Suppressor macrophage (primary cell): Measurements from ENCODE around the gene KRTAP25-1.
A peak's percentile ranks its signal among the peaks of the same experiment; 100 is the strongest.

ENCODE experiments used
- DNase-seq, 4 experiments: peaks; one replicate each; pipeline ENCODE4 v3.0.0-alpha.2; 2020 to 2022
- total RNA-seq, 17 experiments: gene quantifications; one replicate each; lab custom pipeline; 2026; ENCODE audit warnings: mixed read lengths in 6 of 17, inconsistent platforms in 3 of 17; lab: John Stamatoyannopoulos, UW

KRTAP25-1 gene
- total RNA-seq, result 0 to 0.11 (median 0) reads per million in 17 experiments

- no peak for DNase-seq
Measured at GRCh38 chr21:30289215-30289614, at the start of gene KRTAP25-1. Gene KRTAP25-1 (minus strand): TSS chr21:30289514. CDS start chr21:30289490, 24 bp downstream.

- no peak for DNase-seq
Measured at GRCh38 chr21:30338717-30339116, 49.4 kb upstream of the KRTAP25-1 start.

GRCh38 chr21:30337772-30338171 lies 48.5 kb upstream of the KRTAP25-1 start:
- no peak for DNase-seq

DNA sequence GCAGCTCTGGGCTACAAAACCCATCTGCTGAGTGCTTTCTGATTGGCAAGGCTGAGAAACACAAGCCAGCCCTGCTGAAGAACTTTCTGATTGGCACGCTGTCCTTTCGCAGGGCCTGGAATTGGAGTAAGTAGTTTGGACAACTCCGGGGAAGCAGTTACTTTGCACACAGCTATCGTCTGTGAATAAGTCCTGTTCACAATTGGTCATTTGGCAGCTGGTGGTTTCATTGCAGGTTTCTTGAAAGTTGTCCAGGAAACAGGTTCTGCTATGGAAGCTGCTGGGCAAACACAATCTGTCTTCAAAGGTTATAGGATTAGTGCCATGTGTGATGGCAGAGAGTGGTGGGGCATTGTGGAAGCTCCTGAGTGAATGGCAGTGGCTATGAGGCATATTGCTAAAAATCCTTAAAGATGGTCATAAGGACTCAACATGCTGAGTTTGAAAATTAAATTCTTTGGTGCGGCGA lies 48.0 kb upstream of the KRTAP25-1 start, which contains the start of gene KRTAP27-1:
KRTAP27-1 (minus strand) TSS at position 419 of the 469 bp plus-strand sequence; CDS start at position 393, 26 bp downstream.
- no peak for DNase-seq

DNA sequence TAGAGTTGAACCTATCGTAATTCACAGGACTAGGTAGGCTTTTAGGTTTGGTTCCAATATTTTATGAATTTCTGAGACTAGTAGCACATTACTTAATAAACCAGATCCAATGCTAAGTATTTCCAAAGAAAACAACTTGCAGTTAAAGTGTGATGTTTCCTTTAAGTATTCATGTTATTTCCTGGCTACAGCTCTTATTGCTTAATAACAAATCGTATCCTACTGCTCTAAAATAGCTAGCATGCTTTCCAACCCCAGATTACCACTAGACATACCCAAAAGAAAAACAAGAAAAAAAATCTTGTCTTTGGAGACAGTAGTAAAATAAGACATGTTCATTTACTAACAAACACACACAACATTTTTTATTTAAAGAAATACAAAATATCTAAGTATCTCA lies 47.3 kb upstream of the KRTAP25-1 start:
- no peak for DNase-seq

GRCh38 chr21:30333736-30334135 lies 44.4 kb upstream of the KRTAP25-1 start:
- no peak for DNase-seq

GRCh38 chr21:30332681-30333080 lies 43.4 kb upstream of the KRTAP25-1 start:
- DNase-seq, result no peak

DNA sequence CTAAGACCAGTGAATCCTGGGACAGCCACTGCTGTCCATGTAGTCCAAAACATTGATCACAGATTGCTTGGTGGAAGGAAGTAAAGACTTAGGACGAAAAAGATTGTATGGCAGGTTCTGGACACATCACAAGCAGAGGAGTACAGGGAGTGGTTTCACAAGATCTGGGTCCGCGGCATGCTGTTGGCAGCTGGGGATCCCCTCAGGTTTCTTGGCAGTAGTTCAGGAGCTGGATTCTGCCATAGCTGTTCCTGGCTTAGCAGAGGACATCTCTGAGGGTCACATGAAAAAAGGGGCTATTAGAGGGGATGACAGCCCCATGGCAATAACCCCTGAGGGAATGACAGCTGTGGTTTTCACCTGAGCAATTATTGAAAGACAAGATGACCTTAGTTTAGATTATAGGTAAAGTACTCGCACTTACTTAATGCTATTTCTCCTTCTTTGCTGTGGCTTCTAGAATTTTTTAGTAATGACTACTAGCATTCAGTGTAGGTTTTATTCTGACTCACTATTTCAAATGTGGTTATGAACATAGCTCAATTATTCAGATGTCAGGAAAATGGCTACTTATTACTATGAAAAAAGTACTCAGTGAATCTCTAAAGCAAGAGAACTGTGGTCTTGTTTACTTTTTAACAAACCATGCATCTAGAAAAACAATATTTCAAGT lies 40.0 kb upstream of the KRTAP25-1 start:
- no peak for DNase-seq

DNA sequence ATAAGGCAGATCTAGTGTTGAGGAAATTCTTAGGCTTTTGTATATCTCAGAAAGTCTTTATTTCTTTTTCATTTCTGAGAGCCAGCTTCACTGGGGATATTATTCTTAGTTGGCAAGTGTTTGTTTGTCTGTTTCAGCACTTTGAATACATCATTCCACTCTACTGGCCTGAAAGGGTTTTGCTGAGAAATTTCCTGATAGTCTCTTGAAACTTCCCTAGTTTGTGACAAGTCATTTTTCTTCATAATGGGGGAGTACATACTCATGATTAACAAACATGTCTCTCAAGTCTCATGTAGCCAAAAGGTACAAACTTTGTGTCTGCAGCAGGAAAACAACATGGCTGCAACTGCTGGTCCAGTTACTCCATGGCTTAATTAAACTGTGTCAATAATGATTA lies 37.1 kb upstream of the KRTAP25-1 start:
- DNase-seq, result no peak

GRCh38 chr21:30320215-30320614 lies 30.9 kb upstream of the KRTAP25-1 start, which contains the start of gene KRTAP26-1:
Gene KRTAP26-1 (minus strand): TSS chr21:30320315. CDS start chr21:30320035, 280 bp downstream.
- DNase-seq, result no peak

DNA sequence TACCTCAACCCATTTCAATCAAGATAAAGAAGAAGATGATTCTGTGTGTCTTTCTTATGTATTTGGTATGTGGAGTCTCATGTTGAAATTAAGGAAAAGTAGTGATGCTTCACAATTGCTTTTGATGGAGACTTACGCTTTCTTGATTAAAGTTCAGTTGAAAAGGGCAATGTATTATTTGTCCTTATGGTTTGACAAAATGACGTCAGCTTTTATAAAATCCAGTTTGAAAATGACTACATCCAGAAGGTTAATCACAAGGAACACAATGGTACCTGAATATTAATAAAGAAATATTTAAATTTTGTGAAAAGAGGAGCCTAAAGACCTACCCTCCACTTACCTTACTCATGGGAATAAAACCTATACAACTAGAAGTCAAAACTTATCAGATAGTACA lies 26.4 kb upstream of the KRTAP25-1 start:
- DNase-seq, result no peak

DNA sequence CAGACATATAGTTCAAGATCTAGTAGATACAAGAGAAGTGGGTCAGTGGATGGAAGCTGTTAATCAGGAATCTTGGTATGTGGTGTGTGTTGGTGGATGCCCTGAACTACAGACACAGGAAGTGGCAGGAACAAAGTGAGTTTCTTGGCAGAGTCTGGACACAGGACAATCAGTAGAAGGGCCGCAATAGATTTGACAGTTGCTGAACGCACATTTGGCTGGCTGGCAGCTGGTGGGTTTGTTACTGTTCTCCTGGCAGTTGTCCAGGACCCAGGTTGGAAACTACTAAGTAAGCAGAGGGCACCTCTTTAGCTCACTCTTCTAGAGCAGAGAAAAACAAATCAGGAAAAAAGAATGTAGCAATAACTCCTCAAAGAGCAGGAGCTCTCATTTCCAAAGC lies 17.6 kb upstream of the KRTAP25-1 start:
- DNase-seq, result no peak

- DNase-seq, result no peak
Measured at GRCh38 chr21:30305136-30305535, 15.8 kb upstream of the KRTAP25-1 start.

GRCh38 chr21:30282850-30283249 lies 6.5 kb downstream of the KRTAP25-1 start, which contains the start of gene KRTAP24-1:
Gene KRTAP24-1 (minus strand): TSS chr21:30282950. CDS start chr21:30282932, 18 bp downstream.
- no peak for DNase-seq

DNA sequence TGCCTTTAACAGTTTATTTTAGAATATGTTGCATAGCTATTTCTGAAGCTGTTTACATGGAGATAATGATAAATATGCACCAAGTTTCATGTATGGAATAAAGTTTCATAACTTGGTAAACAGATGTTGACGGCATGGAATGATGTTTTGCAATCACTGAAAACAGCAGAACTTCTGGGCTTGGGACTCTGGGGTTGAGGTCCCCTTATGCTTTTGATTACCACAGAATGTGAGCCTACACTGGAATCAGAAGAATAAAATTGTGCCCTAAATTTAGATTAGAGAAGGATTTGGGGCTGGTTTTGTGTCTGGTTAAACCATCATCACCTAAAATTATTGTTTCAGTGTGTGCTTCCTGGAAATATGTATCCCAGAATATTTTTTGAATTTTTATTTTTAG lies 17.7 kb downstream of the KRTAP25-1 start:
- no peak for DNase-seq

DNA sequence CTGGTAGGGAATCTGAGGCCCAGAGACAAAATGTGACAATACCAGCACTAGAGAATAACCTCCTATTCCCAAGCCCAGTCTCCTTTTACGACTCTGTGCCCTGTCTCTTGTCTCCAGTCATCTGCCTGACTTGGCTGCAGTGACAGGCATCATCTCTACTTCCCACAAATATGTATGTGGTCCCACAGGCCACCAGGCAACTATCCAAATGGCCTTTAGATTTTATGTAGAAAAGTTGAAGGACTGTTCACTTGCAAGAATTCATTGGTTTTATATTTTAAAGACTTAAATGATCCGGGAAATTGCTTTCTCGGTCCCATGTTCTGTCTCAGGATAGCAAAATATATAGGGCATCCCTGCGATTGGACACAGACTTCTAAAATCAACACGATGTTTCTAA lies 18.2 kb downstream of the KRTAP25-1 start:
- DNase-seq, result no peak

GRCh38 chr21:30269803-30270530 lies 19.3 kb downstream of the KRTAP25-1 start:
- DNase-seq, result no peak

DNA sequence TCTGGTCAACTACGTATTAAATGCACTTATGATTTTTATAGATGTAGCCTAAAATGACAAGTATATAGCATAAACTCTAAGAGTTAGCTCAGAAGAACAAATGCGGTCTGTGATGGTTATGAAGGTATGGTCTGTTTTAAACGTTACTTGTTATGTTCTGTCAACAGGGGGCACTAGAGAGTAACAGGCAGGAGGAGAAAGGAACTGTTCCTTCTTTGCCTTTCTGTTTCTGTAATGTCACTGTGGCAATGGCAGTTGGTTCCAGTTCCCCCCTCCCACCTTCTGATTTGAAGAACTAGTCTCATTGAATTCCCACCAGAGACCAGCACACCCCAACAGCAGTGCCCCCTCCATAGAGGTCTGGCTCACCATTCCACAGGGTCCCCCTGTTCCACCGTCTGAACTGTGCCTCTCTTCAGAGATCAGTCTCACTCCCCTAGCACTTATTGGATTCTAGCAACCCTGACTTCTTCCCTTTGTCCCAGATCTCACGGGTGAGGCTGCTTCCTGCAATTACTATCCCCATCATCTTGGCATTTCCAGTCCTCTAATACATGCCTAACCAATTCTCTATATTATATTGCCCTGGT lies 20.6 kb downstream of the KRTAP25-1 start:
- peak in 2 of 4 experiments; percentile 3 to 6 for DNase-seq

DNA sequence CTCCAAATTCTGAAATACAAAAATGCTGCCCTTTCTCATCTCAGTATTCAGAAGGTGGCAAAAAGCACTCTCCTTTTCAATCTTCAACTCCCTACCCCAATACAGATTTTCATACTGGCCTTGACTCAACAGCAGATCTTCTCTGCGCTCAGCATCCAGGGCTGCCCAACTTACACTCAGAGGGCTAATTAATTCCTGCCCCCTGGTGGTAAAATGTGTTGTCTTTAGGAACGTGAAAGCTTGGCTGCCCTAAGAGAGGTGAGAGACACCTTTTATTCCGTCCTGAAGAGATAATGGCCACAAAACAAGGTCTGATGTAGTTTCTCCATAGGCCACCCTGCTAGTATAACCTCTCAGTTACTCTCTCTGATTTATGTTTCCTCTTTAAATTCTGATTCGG lies 31.5 kb downstream of the KRTAP25-1 start:
- DNase-seq, result no peak

DNA sequence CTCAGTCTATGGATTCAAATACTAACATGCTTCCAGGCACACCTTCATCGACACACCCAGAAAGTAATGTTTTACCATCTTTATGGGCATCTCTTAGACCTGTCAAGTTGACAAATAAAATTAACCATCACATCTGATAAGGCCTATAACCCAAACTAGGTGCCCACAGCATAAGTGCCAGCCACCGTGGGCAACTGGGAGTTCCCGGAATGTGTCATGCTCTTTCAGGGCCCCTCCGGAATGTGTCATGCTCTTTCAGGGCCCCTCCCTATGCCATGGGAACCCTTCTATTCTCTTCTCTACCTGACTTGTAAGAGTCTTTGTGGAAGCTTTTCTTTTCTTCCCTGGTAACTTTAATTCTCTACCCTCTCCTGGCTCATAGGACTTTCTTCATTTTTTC lies 33.2 kb downstream of the KRTAP25-1 start:
- no peak for DNase-seq

- no peak for DNase-seq
Measured at GRCh38 chr21:30255679-30256078, 33.6 kb downstream of the KRTAP25-1 start.

GRCh38 chr21:30251781-30252180 lies 37.5 kb downstream of the KRTAP25-1 start:
- no peak for DNase-seq

DNA sequence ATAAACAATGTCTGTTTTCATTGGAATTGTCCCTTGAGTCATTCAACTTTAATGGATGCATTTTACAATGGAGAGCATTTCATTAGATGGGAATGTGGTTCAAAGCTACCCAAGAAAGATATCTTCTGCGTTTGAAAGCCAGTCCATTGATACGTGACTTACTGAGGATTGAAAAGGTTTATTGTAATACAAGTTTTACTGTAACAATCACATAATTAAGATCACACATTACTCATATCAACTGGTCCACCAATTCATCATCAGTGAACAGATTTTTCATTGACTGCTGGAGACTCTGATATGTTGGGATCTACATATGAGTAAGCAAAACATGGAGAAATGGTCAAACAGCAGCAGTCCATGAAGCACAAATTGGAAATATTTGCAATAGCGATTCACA lies 39.4 kb downstream of the KRTAP25-1 start:
- DNase-seq, result no peak
